ENCODE data around the gene NCL. TPM values are rescaled to one million over a fixed set of nuclear protein-coding genes. Genes with fewer than 3 reads are reported as not detected.

The NCL gene
- total RNA-seq, 4 donors from 2014 or later: 104 to 220 (median 175) TPM

- H3K36me3 ChIP-seq: peaks cover 67 to 98% (median 88%) of the 10 kb centered on the region in 3 donors
- H3K27ac ChIP-seq: no peak overlapping the region
- H3K4me1 ChIP-seq: peaks cover 0 to 48% (median 19%) of the 10 kb centered on the region in 3 donors
- DNase-seq: no peak
- no peaks in the 10 kb centered on the region for H3K27me3 ChIP-seq
- no peak overlapping the region for H3K4me3 ChIP-seq
- intact Hi-C loops (cut with DNase I): loop anchor here (10.0 kb wide), 1 partner anchor 354 kb away; no protein-coding TSS in a partner anchor
- no peaks in the 10 kb centered on the region for H3K9me3 ChIP-seq
- 88% methylated on average over 6 of the region's 6 CpGs for WGBS, 2 donors
- TF ChIP-seq CTCF (IDR thresholded peaks at IDR 0.05): no peak
- no peak for TF ChIP-seq POLR2A (IDR thresholded peaks at IDR 0.05)
Observed at GRCh38 chr2:231458368-231458767, 5.9 kb downstream of the NCL start.

GRCh38 chr2:231457101-231457500, 7.2 kb downstream of the NCL start:
- intact Hi-C loops (cut with DNase I): loop anchor here (10.0 kb wide), 1 partner anchor 352 kb away; no protein-coding TSS in a partner anchor
- 64 to 78% methylated on average over 4 of the region's 4 CpGs for WGBS, 2 donors

GRCh38 chr2:231456295-231457004, 7.8 kb downstream of the NCL start:
- Histone ChIP-seq H3K27ac (no peak overlapping the region), H3K9me3 (no peaks in the 10 kb centered on the region), H3K4me3 (no peak overlapping the region), H3K4me1 (peaks cover 0 to 28% (median under 1%) of the 10 kb centered on the region in 3 donors), H3K36me3 (peaks cover 62 to 91% (median 77%) of the 10 kb centered on the region in 3 donors), H3K27me3 (no peaks in the 10 kb centered on the region)
- no peak for DNase-seq
- TF ChIP-seq POLR2A (IDR thresholded peaks at IDR 0.05) (no peak), CTCF (IDR thresholded peaks at IDR 0.05) (no peak)
- WGBS, 2 donors: 73 to 76% methylated on average over 6 of the region's 6 CpGs
- intact Hi-C loops (cut with DNase I): loop anchor here (10.0 kb wide), 1 partner anchor 352 kb away; no protein-coding TSS in a partner anchor

More at GRCh38 chr2:231457101-231457500, 7.2 kb downstream of the NCL start:
- no peak for TF ChIP-seq CTCF (IDR thresholded peaks at IDR 0.05)
- no peak for TF ChIP-seq POLR2A (IDR thresholded peaks at IDR 0.05)
- Histone ChIP-seq H3K4me3 (no peak overlapping the region), H3K36me3 (peaks cover 67 to 98% (median 84%) of the 10 kb centered on the region in 3 donors), H3K4me1 (peaks cover 0 to 35% (median 7%) of the 10 kb centered on the region in 3 donors), H3K27me3 (no peaks in the 10 kb centered on the region), H3K27ac (no peak overlapping the region), H3K9me3 (no peaks in the 10 kb centered on the region)
- DNase-seq: no peak

GRCh38 chr2:231455890-231456289, 8.4 kb downstream of the NCL start:
- H3K27ac ChIP-seq: no peak overlapping the region
- H3K9me3 ChIP-seq: no peaks in the 10 kb centered on the region
- H3K4me3 ChIP-seq: no peak overlapping the region
- 69 to 91% methylated on average over 6 of the region's 6 CpGs for WGBS, 2 donors
- H3K27me3 ChIP-seq: no peaks in the 10 kb centered on the region
- intact Hi-C loops (cut with DNase I): loop anchor here (10.0 kb wide), 1 partner anchor 351 kb away; no protein-coding TSS in a partner anchor
- peaks cover 57 to 85% (median 73%) of the 10 kb centered on the region in 3 donors for H3K36me3 ChIP-seq
- no peak for DNase-seq
- TF ChIP-seq POLR2A (IDR thresholded peaks at IDR 0.05) (no peak), CTCF (IDR thresholded peaks at IDR 0.05) (no peak)
- peaks cover 0 to 23% (median 0%) of the 10 kb centered on the region in 3 donors for H3K4me1 ChIP-seq

GRCh38 chr2:231455222-231455621, 9.1 kb downstream of the NCL start:
- TF ChIP-seq POLR2A (IDR thresholded peaks at IDR 0.05): no peak
- no peak for TF ChIP-seq CTCF (IDR thresholded peaks at IDR 0.05)
- Histone ChIP-seq H3K4me1 (peaks cover 0 to 16% (median 0%) of the 10 kb centered on the region in 3 donors), H3K27me3 (no peaks in the 10 kb centered on the region), H3K4me3 (no peak overlapping the region), H3K9me3 (no peaks in the 10 kb centered on the region), H3K27ac (no peak overlapping the region), H3K36me3 (peaks cover 52 to 79% (median 66%) of the 10 kb centered on the region in 3 donors)
- 71 to 84% methylated on average over 11 of the region's 11 CpGs for WGBS, 2 donors
- no peak for DNase-seq
- intact Hi-C loops (cut with DNase I): loop anchor here (10.0 kb wide), 1 partner anchor 350 kb away; no protein-coding TSS in a partner anchor

Data from esophagus squamous epithelium (tissue), 5 donors.